GM12892 (cell line): ENCODE measurements around the gene HECTD4.
"Not testable (repeated sequence)": the region's sequence is repeated elsewhere in the genome, so short reads cannot be mapped to it uniquely, and the experiment has no call there.

ENCODE experiments used
- POLR2A ChIP-seq: IDR thresholded peaks from 2 replicates; pipeline ENCODE4 v1.6.1; 2011; ENCODE audit warnings: low read depth, low read length, control low read depth
- TAF1 ChIP-seq: IDR thresholded peaks from 2 replicates; pipeline ENCODE4 v1.6.1; 2011; ENCODE audit warnings: low read depth, mild to moderate bottlenecking, control low read depth, low read length, borderline replicate concordance

DNA sequence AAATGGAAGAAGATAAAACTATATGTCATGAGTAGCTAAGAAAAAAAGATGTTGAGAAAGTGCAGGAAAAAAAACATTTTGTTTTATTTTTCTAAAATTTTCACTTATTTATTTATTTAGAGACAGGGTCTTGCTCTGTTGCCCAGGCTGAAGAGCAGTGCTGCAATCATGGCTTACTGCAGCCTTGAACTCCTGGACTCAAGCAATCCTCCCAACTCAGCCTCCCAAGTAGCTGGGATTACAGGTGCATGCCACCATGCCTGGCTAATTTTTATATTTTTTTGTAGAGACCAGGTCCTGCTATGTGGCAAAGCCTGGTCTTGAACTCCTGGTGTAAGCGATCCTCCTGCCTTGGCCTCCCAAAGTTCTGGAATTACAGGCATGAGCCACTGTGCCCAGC is 137.3 kb downstream of the HECTD4 start:
- not testable (repeated sequence) for TF ChIP-seq TAF1, POLR2A
